ENCODE data around the gene HGFAC. TPM values are rescaled to one million over a fixed set of nuclear protein-coding genes. Genes with fewer than 3 reads are reported as not detected.

Gene HGFAC
- total and polyA plus RNA-seq, 4 donors, result 0.24 to 2.6 (median 0.37) TPM

DNA sequence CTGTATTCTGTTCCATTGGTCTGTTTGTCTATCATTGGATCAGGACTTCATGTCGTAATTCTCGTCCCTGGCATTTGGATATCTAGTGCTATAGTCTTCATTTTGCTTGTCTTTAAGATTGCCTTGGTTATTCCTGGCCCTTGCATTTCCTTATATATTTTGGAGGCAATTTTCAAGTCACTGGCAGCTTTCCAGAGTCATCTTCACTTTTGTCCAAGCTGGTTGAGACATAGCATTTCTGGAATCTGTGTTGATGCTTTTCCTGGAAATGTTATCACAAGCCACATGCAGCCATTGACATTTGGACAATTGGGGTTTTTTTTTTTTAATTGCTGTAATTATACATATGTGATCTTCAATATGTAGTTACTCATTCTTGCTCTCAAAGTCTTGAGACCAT lies 45.2 kb upstream of the HGFAC start:
- no peak for ATAC-seq (ENCODE audit: insufficient read depth, low FRiP score)
- Histone ChIP-seq H3K4me1 (ENCODE audit: control insufficient read depth in 5 of 5, insufficient read depth in 5 of 5, low read length in 5 of 5) (peaks cover 0 to 1% (median 0%) of the 10 kb centered on the region in 5 donors), H3K9ac (ENCODE audit: insufficient read depth in 1 of 2, low read length in 2 of 2) (no peak overlapping the region), H3K27ac (ENCODE audit: low read depth in 1 of 2, low read length in 1 of 2) (no peak overlapping the region), H3K27me3 (ENCODE audit: control insufficient read depth in 3 of 3, insufficient read depth in 3 of 3, low read length in 2 of 3) (no peaks in the 10 kb centered on the region), H3K36me3 (ENCODE audit: control insufficient read depth in 4 of 4, insufficient read depth in 4 of 4, low read length in 4 of 4) (peaks cover 0 to 4% (median 0%) of the 10 kb centered on the region in 4 donors), H3K9me3 (ENCODE audit: control insufficient read depth in 4 of 4, insufficient read depth in 3 of 4, low read length in 3 of 4) (peaks cover 0 to 3% (median 0%) of the 10 kb centered on the region in 4 donors), H3K4me3 (no peak overlapping the region)
- TF ChIP-seq, protein P1, sequence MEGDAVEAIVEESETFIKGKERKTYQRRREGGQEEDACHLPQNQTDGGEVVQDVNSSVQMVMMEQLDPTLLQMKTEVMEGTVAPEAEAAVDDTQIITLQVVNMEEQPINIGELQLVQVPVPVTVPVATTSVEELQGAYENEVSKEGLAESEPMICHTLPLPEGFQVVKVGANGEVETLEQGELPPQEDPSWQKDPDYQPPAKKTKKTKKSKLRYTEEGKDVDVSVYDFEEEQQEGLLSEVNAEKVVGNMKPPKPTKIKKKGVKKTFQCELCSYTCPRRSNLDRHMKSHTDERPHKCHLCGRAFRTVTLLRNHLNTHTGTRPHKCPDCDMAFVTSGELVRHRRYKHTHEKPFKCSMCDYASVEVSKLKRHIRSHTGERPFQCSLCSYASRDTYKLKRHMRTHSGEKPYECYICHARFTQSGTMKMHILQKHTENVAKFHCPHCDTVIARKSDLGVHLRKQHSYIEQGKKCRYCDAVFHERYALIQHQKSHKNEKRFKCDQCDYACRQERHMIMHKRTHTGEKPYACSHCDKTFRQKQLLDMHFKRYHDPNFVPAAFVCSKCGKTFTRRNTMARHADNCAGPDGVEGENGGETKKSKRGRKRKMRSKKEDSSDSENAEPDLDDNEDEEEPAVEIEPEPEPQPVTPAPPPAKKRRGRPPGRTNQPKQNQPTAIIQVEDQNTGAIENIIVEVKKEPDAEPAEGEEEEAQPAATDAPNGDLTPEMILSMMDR (IDR thresholded peaks at IDR 0.05; ENCODE audit: control extremely low read depth, extremely low read depth), result no peak
- 74 to 98% methylated on average over 2 of the region's 2 CpGs for WGBS, 2 donors
- peak in 2 of 3 donors; percentile 9 to 59 for DNase-seq

DNA sequence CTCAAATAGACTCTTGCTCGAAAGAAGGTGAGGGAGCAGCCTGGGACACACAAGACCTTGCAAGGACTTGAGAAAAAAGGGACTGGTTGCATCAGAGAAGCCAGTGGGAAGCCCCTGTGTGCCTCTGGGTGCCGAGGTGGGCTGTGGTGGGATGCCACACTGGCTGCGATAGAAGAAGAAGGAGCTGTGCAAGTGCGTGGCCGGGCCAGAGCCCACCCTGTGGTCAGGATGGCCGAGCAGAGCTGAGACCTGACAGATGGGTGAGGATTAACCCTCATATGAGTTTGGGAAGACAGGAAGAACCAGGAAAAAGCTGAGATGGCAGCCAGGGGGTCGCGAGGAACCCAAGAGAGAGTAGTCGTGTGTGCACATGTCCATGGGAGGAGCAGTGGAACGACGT lies 44.6 kb upstream of the HGFAC start:
- no peak for ATAC-seq (ENCODE audit: insufficient read depth, low FRiP score)
- no peak overlapping the region for H3K27ac ChIP-seq (ENCODE audit: low read depth in 1 of 2, low read length in 1 of 2)
- peak in 1 of 3 donors; percentile 1 for DNase-seq
- peaks cover 0 to 1% (median 0%) of the 10 kb centered on the region in 5 donors for H3K4me1 ChIP-seq (ENCODE audit: control insufficient read depth in 5 of 5, insufficient read depth in 5 of 5, low read length in 5 of 5)
- TF ChIP-seq, protein P1 (IDR thresholded peaks at IDR 0.05; ENCODE audit: control extremely low read depth, extremely low read depth), result no peak
- no peaks in the 10 kb centered on the region for H3K27me3 ChIP-seq (ENCODE audit: control insufficient read depth in 3 of 3, insufficient read depth in 3 of 3, low read length in 2 of 3)
- H3K9ac ChIP-seq (ENCODE audit: insufficient read depth in 1 of 2, low read length in 2 of 2), result no peak overlapping the region
- peaks cover 0 to 3% (median 0%) of the 10 kb centered on the region in 4 donors for H3K9me3 ChIP-seq (ENCODE audit: control insufficient read depth in 4 of 4, insufficient read depth in 3 of 4, low read length in 3 of 4)
- WGBS, 2 donors, result 96 to 97% methylated on average over 11 of the region's 11 CpGs
- H3K36me3 ChIP-seq (ENCODE audit: control insufficient read depth in 4 of 4, insufficient read depth in 4 of 4, low read length in 4 of 4), result peaks cover 0 to 4% (median 0%) of the 10 kb centered on the region in 4 donors
- no peak overlapping the region for H3K4me3 ChIP-seq

DNA sequence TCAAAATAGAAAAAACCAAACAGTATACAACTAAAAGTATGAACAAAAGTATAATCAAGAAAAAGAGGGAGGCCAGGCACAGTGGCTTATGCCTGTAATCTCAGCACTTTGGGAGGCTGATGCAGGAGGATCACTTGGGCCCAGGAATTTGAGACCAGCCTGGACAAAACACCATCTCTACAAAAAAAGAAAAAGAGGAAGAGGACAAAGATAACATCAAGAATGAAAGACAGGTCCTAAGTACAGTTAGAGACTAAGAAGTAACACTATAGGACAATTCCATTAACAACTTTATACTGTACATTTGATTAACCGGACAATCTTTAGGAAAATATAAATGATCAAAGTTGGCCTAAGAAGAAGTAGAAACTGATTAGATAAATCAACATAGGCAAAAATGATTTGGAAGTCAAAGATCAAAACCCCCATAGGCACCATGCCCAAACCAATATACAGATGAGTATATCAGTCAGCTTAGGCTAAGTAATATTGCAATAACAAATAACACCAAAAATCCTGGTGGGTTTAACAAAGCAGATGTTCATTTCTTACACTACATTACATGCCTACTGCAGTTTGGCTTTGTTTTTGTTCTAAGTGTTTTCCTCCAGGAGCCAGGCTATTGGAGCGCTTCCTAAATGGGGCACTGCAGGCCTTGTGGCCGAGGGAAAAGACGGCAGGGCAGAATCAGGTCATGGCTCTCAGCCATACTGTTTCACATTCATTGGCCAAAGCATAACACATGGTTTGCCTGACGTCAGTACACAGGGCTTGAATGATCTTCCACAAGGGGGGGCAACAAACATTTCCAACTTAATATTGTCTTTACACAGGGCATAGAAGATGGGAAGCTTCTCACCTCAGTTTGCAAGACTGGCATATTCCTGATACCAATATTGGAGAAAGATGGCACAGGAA lies 42.2 kb upstream of the HGFAC start:
- WGBS, 2 donors, result 69 to 81% methylated on average over 5 of the region's 5 CpGs

More for the DNA sequence above, 42.2 kb upstream of the HGFAC start:
- peaks cover 0 to 3% (median 2%) of the 10 kb centered on the region in 4 donors for H3K9me3 ChIP-seq (ENCODE audit: control insufficient read depth in 4 of 4, insufficient read depth in 3 of 4, low read length in 3 of 4)
- H3K27ac ChIP-seq (ENCODE audit: low read depth in 1 of 2, low read length in 1 of 2), result no peak overlapping the region
- no peak for ATAC-seq (ENCODE audit: insufficient read depth, low FRiP score)
- H3K9ac ChIP-seq (ENCODE audit: insufficient read depth in 1 of 2, low read length in 2 of 2), result no peak overlapping the region
- H3K4me1 ChIP-seq (ENCODE audit: control insufficient read depth in 5 of 5, insufficient read depth in 5 of 5, low read length in 5 of 5), result peaks cover 0 to 1% (median 0%) of the 10 kb centered on the region in 5 donors
- TF ChIP-seq, protein P1 (IDR thresholded peaks at IDR 0.05; ENCODE audit: control extremely low read depth, extremely low read depth), result no peak
- DNase-seq, result peak in 1 of 3 donors; percentile 6
- H3K4me3 ChIP-seq, result no peak overlapping the region
- H3K27me3 ChIP-seq (ENCODE audit: control insufficient read depth in 3 of 3, insufficient read depth in 3 of 3, low read length in 2 of 3), result no peaks in the 10 kb centered on the region
- peaks cover 0 to 9% (median 0%) of the 10 kb centered on the region in 4 donors for H3K36me3 ChIP-seq (ENCODE audit: control insufficient read depth in 4 of 4, insufficient read depth in 4 of 4, low read length in 4 of 4)

Data from lung (tissue), 12 donors.